Liver (tissue), 9 donors: ENCODE results near the gene TAF3. TPM values are rescaled to one million over a fixed set of nuclear protein-coding genes. Genes with fewer than 3 reads are reported as not detected.

Experiments used
- DNase-seq: peaks from one replicate; pipeline ENCODE4 v3.0.0-alpha.2; 2017; ENCODE audit warnings: low spot score
- H3K27ac ChIP-seq, 2 donors: one replicate each; pipeline ENCODE4 v1.7.0; 2013; ENCODE audit warnings: inconsistent platforms in 2 of 2, low read length in 2 of 2, control low read depth in 1 of 2, low read depth in 1 of 2, mild to moderate bottlenecking in 1 of 2
- H3K27me3 ChIP-seq, 4 donors: one replicate each; pipeline versions ENCODE4 v1.6.1 to v1.7.0; 2013; ENCODE audit warnings: low read length in 3 of 4, inconsistent platforms in 1 of 4, mild to moderate bottlenecking in 1 of 4, moderate library complexity in 1 of 4; ENCODE audit not compliant: control insufficient read depth in 4 of 4, insufficient read depth in 4 of 4
- H3K36me3 ChIP-seq, 4 donors: one replicate each; pipeline versions ENCODE4 v1.6.1 to v1.7.0; 2013; ENCODE audit warnings: low read length in 3 of 4, mild to moderate bottlenecking in 3 of 4, low read depth in 1 of 4, moderate library complexity in 1 of 4; ENCODE audit not compliant: control insufficient read depth in 4 of 4, insufficient read depth in 3 of 4
- H3K4me1 ChIP-seq, 4 donors: one replicate each; pipeline versions ENCODE4 v1.6.1 to v1.7.0; 2013; ENCODE audit warnings: low read length in 3 of 4, mild to moderate bottlenecking in 3 of 4, moderate library complexity in 1 of 4; ENCODE audit not compliant: control insufficient read depth in 4 of 4, insufficient read depth in 4 of 4
- H3K4me3 ChIP-seq, 3 donors: one replicate each; pipeline versions ENCODE4 v1.6.1 to v1.7.0; 2013; ENCODE audit warnings: low read length in 3 of 3, control low read depth in 1 of 3, low read depth in 1 of 3, mild to moderate bottlenecking in 1 of 3
- H3K9ac ChIP-seq, 2 donors: one replicate each; pipeline ENCODE4 v1.7.0; 2013; ENCODE audit warnings: low read length in 2 of 2, mild to moderate bottlenecking in 2 of 2, moderate library complexity in 2 of 2, control low read depth in 1 of 2, low read depth in 1 of 2
- H3K9me3 ChIP-seq, 4 donors: one replicate each; pipeline versions ENCODE4 v1.6.1 to v1.7.0; 2013; ENCODE audit warnings: low read length in 3 of 4; ENCODE audit not compliant: control insufficient read depth in 4 of 4
- FOXA1 ChIP-seq: IDR thresholded peaks from 2 replicates; pipeline ENCODE4 v1.6.1; 2016; ENCODE audit warnings: antibody characterized with exemption
- HNF4A ChIP-seq, 2 donors: conservative IDR thresholded peaks; 2 replicates each; pipeline ENCODE4 v1.6.1; 2016; ENCODE audit warnings: antibody characterized with exemption in 2 of 2, mild to moderate bottlenecking in 2 of 2
- HNF4G ChIP-seq: IDR thresholded peaks from 2 replicates; pipeline ENCODE4 v1.6.1; 2016; ENCODE audit warnings: antibody characterized with exemption
- JUND ChIP-seq, 2 donors: IDR thresholded peaks; 2 replicates each; pipeline ENCODE4 v1.6.1; 2016; ENCODE audit warnings: antibody characterized with exemption in 2 of 2
- NR2F2 ChIP-seq: IDR thresholded peaks from 2 replicates; pipeline ENCODE4 v1.6.1; 2016; ENCODE audit warnings: antibody characterized with exemption
- RAD21 ChIP-seq, 2 donors: IDR thresholded peaks; 2 replicates each; pipeline ENCODE4 v1.6.1; 2016; ENCODE audit warnings: antibody characterized with exemption in 2 of 2, mild to moderate bottlenecking in 2 of 2
- RXRA ChIP-seq, 2 donors: IDR thresholded peaks; 2 replicates each; pipeline ENCODE4 v1.6.1; 2017 to 2018; ENCODE audit warnings: antibody characterized with exemption in 2 of 2, mild to moderate bottlenecking in 1 of 2
- SP1 ChIP-seq: IDR thresholded peaks from 2 replicates; pipeline ENCODE4 v1.6.1; 2018; ENCODE audit warnings: antibody characterized with exemption, mild to moderate bottlenecking
- TAF1 ChIP-seq: conservative IDR thresholded peaks from 2 replicates; pipeline ENCODE4 v1.6.1; 2016; ENCODE audit warnings: antibody characterized with exemption, mild to moderate bottlenecking
- YY1 ChIP-seq: IDR thresholded peaks from 2 replicates; pipeline ENCODE4 v1.6.1; 2016; ENCODE audit warnings: antibody characterized with exemption, mild to moderate bottlenecking
- WGBS: extraction: QIAGEN DNeasy Blood & Tissue Kit; methylation state at CpG from one replicate; pipeline ENCODE4 v1.1.7; 2013; 5-methylcytosine and 5-hydroxymethylcytosine counted together
- polyA plus RNA-seq, 2 donors: library from polyadenylated mRNA; stranded (reverse) in 1 of 2; unstranded in 1 of 2; fragments of 200-250 nt in 1 of 2; fragments of >200 nt in 1 of 2; fragmentation: Nextera tagmentation in 1 of 2; extraction: Ambion mirVana in 1 of 2; gene quantifications; one replicate each; pipeline versions ENCODE4 v1.2.1 to v1.2.3, GENCODE V29; 2013 to 2015
- total RNA-seq, 2 donors: library from RNA; depleted of rRNA; stranded (reverse); fragments of >200 nt; gene quantifications; one replicate each; pipeline ENCODE4 v1.2.3, GENCODE V29; 2014
- TF ChIP-seq, protein P1 (sequence below): IDR thresholded peaks from 2 replicates; pipeline ENCODE4 v1.6.1; 2016; ENCODE audit warnings: antibody characterized with exemption, mild to moderate bottlenecking
- TF ChIP-seq, protein P2 (sequence below): fragments of 150-350 bp; IDR thresholded peaks from 2 replicates; pipeline ENCODE4 v1.5.1; 2017; ENCODE audit warnings: improper control_type of control experiment, low read depth, low read length; ENCODE audit not compliant: missing input control
- TF ChIP-seq, protein P3 (sequence below): IDR thresholded peaks from 2 replicates; pipeline ENCODE4 v1.6.1; 2016; ENCODE audit warnings: antibody characterized with exemption
- TF ChIP-seq, protein P4 (sequence below): IDR thresholded peaks from 2 replicates; pipeline ENCODE4 v1.6.1; 2016; ENCODE audit warnings: antibody characterized with exemption
- donor health status: healthy.
- donor health status: healthy.
- donor health status: healthy.
- donor health status: healthy.
- donor health status: healthy.

Gene TAF3
- total and polyA plus RNA-seq, 4 donors, result 1.5 to 3.6 (median 1.9) TPM

DNA sequence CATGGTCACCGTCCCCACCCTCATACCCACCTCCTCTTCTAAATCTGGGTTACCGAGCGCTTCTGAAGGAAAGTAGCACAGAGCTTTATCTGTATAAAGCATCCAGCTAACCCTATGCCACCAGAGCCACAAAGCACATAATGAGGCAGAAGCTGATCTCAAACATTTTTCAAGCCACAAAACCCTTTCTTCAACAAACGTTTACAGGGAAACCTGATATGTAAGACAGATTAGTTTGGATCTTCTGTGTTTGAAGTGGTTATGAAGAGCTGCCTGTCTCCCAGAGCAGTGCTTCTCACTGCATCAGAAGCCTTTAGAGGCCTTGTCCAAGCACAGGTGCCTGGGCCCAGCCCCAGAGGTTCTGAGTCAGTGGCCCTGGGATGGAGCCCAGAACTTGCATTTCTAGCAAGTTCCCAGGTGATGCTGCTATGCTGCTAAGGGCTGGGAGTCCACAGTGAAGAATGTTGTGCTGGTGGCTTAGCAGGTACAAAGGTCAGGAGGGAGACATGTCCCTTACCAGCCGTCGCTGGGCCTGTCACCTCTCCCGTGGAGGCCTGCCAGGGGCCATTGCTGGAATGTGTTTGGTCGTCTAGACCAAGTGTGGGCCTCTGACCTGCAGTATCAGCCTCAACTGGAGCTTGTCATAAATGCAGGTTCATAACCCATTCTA lies 90.4 kb downstream of the TAF3 start:
- no peak overlapping the region for H3K27ac ChIP-seq
- H3K36me3 ChIP-seq, result no peaks in the 10 kb centered on the region
- no peak overlapping the region for H3K9ac ChIP-seq
- DNase-seq, result no peak
- no peak overlapping the region for H3K4me3 ChIP-seq
- WGBS, result 54% methylated on average over 8 of the region's 8 CpGs
- H3K4me1 ChIP-seq, result peaks cover 0 to 5% (median 3%) of the 10 kb centered on the region in 4 donors
- H3K27me3 ChIP-seq, result no peaks in the 10 kb centered on the region
- H3K9me3 ChIP-seq, result no peaks in the 10 kb centered on the region
- TF ChIP-seq, protein P1, sequence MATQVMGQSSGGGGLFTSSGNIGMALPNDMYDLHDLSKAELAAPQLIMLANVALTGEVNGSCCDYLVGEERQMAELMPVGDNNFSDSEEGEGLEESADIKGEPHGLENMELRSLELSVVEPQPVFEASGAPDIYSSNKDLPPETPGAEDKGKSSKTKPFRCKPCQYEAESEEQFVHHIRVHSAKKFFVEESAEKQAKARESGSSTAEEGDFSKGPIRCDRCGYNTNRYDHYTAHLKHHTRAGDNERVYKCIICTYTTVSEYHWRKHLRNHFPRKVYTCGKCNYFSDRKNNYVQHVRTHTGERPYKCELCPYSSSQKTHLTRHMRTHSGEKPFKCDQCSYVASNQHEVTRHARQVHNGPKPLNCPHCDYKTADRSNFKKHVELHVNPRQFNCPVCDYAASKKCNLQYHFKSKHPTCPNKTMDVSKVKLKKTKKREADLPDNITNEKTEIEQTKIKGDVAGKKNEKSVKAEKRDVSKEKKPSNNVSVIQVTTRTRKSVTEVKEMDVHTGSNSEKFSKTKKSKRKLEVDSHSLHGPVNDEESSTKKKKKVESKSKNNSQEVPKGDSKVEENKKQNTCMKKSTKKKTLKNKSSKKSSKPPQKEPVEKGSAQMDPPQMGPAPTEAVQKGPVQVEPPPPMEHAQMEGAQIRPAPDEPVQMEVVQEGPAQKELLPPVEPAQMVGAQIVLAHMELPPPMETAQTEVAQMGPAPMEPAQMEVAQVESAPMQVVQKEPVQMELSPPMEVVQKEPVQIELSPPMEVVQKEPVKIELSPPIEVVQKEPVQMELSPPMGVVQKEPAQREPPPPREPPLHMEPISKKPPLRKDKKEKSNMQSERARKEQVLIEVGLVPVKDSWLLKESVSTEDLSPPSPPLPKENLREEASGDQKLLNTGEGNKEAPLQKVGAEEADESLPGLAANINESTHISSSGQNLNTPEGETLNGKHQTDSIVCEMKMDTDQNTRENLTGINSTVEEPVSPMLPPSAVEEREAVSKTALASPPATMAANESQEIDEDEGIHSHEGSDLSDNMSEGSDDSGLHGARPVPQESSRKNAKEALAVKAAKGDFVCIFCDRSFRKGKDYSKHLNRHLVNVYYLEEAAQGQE, result no peak
- TF ChIP-seq HNF4G, result peak; percentile 87
- TF ChIP-seq SP1, result peak; percentile 86
- TF ChIP-seq, protein P2, sequence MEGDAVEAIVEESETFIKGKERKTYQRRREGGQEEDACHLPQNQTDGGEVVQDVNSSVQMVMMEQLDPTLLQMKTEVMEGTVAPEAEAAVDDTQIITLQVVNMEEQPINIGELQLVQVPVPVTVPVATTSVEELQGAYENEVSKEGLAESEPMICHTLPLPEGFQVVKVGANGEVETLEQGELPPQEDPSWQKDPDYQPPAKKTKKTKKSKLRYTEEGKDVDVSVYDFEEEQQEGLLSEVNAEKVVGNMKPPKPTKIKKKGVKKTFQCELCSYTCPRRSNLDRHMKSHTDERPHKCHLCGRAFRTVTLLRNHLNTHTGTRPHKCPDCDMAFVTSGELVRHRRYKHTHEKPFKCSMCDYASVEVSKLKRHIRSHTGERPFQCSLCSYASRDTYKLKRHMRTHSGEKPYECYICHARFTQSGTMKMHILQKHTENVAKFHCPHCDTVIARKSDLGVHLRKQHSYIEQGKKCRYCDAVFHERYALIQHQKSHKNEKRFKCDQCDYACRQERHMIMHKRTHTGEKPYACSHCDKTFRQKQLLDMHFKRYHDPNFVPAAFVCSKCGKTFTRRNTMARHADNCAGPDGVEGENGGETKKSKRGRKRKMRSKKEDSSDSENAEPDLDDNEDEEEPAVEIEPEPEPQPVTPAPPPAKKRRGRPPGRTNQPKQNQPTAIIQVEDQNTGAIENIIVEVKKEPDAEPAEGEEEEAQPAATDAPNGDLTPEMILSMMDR, result no peak
- TF ChIP-seq TAF1, result no peak
- TF ChIP-seq HNF4A (conservative IDR thresholded peaks at IDR 0.05), result peak; percentile 83 to 90
- peak; percentile 51 to 72 for TF ChIP-seq RXRA (IDR thresholded peaks at IDR 0.05)
- TF ChIP-seq NR2F2, result peak; percentile 28
- TF ChIP-seq JUND (IDR thresholded peaks at IDR 0.05), result peak in 1 of 2 donors; percentile 35
- peak in 1 of 2 donors; percentile 48 for TF ChIP-seq RAD21 (IDR thresholded peaks at IDR 0.05)
- TF ChIP-seq FOXA1, result no peak
- TF ChIP-seq, protein P3, sequence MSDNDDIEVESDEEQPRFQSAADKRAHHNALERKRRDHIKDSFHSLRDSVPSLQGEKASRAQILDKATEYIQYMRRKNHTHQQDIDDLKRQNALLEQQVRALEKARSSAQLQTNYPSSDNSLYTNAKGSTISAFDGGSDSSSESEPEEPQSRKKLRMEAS, result peak; percentile 26
- peak; percentile 67 for TF ChIP-seq YY1

DNA sequence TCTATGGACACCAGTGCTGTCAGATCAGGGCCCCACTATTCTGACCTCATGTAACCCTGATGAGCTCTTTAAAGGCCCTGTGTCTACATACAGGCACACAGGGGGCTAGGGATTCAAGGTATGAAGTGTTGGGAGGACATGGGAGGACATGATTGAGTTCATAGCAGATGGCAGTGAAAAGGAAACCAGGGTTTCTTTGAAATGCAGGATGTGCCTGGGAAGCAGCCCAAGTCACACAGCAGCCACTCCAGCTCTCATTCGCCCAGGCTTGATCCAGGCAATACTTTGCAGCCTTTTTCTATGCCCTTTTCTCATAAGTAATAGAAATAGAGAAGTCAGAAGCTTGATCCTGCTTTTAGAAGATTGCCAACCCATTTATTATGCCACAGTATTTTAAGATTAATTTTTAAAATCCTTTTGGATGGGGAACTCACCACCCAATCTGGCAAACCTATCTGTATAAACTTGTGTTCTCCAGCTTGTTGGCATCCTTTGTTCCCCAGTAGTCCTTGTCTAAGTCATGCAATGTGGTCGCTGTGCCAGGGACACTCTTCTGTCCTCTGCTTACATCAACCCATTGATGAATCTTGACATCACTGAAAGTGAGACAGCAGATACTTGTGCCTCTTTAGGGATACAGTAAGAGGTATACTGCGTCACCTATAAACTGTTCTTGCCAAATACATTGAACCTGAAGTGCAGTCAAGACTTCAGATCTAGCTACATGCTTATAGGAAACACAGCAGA lies 95.0 kb downstream of the TAF3 start:
- TF ChIP-seq HNF4A (conservative IDR thresholded peaks at IDR 0.05), result no peak
- TF ChIP-seq, protein P4, sequence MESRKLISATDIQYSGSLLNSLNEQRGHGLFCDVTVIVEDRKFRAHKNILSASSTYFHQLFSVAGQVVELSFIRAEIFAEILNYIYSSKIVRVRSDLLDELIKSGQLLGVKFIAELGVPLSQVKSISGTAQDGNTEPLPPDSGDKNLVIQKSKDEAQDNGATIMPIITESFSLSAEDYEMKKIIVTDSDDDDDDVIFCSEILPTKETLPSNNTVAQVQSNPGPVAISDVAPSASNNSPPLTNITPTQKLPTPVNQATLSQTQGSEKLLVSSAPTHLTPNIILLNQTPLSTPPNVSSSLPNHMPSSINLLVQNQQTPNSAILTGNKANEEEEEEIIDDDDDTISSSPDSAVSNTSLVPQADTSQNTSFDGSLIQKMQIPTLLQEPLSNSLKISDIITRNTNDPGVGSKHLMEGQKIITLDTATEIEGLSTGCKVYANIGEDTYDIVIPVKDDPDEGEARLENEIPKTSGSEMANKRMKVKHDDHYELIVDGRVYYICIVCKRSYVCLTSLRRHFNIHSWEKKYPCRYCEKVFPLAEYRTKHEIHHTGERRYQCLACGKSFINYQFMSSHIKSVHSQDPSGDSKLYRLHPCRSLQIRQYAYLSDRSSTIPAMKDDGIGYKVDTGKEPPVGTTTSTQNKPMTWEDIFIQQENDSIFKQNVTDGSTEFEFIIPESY, result no peak
- TF ChIP-seq, protein P2, result no peak
- no peak for TF ChIP-seq HNF4G
- no peak for TF ChIP-seq SP1
- Histone ChIP-seq H3K4me3 (no peak overlapping the region), H3K27ac (no peak overlapping the region), H3K9ac (no peak overlapping the region), H3K9me3 (no peaks in the 10 kb centered on the region), H3K36me3 (no peaks in the 10 kb centered on the region), H3K27me3 (no peaks in the 10 kb centered on the region), H3K4me1 (peaks cover 0 to 7% (median 1%) of the 10 kb centered on the region in 4 donors)
- 79% methylated on average over 3 of the region's 3 CpGs for WGBS
- no peak for DNase-seq
